ENCODE data around the gene GALNTL6.

GALNTL6 gene

DNA sequence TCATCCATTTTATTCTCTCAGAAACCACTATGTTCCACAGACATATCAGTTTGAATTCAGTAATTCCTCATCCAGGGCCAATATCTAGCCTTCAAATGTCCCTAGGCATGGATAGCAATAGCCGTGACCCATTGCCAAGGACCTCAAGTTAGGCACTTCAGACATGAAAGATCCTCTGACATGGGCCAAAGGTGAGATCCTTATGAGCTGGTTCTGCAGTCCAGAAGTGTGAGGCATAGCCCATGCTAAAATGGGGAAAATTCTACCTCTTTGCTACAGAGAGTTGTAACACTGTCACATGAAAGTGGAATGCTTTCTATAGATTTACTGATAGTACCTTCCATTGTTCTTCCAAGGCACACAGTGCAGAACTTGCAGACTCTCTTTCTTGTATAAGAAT, 1005.7 kb downstream of the GALNTL6 start:
- no peaks in the 10 kb centered on the region for H3K27me3 ChIP-seq (ENCODE audit: insufficient read depth, poor library complexity, severe bottlenecking)
- H3K4me1 ChIP-seq (ENCODE audit: insufficient read depth, poor library complexity, severe bottlenecking): no peaks in the 10 kb centered on the region
- no peak overlapping the region for H3K27ac ChIP-seq (ENCODE audit: poor library complexity, severe bottlenecking)
- DNase-seq (ENCODE audit: low spot score): no peak
- H3K4me3 ChIP-seq (ENCODE audit: severe bottlenecking): no peak overlapping the region
- H3K36me3 ChIP-seq (ENCODE audit: low read depth): no peaks in the 10 kb centered on the region
- no peak for ATAC-seq (ENCODE audit: low read depth)
- TF ChIP-seq, protein P1, sequence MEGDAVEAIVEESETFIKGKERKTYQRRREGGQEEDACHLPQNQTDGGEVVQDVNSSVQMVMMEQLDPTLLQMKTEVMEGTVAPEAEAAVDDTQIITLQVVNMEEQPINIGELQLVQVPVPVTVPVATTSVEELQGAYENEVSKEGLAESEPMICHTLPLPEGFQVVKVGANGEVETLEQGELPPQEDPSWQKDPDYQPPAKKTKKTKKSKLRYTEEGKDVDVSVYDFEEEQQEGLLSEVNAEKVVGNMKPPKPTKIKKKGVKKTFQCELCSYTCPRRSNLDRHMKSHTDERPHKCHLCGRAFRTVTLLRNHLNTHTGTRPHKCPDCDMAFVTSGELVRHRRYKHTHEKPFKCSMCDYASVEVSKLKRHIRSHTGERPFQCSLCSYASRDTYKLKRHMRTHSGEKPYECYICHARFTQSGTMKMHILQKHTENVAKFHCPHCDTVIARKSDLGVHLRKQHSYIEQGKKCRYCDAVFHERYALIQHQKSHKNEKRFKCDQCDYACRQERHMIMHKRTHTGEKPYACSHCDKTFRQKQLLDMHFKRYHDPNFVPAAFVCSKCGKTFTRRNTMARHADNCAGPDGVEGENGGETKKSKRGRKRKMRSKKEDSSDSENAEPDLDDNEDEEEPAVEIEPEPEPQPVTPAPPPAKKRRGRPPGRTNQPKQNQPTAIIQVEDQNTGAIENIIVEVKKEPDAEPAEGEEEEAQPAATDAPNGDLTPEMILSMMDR (IDR thresholded peaks at IDR 0.05; ENCODE audit: poor library complexity, severe bottlenecking): no peak
- H3K9me3 ChIP-seq (ENCODE audit: severe bottlenecking): no peaks in the 10 kb centered on the region

DNA sequence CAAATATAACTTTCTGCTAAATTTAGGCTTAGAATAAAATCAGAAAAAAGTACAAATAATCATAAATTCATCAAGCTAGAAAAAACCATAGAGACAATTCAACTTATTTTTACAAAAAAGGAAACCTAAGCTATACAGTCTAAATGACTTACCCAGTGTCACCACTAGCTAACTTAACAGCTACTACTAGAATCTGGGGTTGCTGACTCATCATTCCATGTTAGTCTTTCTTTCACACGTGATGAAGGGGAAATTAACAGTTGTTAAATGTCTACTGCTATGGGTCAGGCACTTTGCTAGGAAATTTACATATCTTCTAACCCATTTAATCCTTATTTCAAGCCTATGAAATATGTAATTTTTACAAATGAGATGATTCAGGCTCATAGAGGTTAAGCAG, 1006.1 kb downstream of the GALNTL6 start:
- TF ChIP-seq, protein P1 (IDR thresholded peaks at IDR 0.05; ENCODE audit: poor library complexity, severe bottlenecking): no peak
- Histone ChIP-seq H3K27ac (ENCODE audit: poor library complexity, severe bottlenecking) (no peak overlapping the region), H3K4me3 (ENCODE audit: severe bottlenecking) (no peak overlapping the region), H3K27me3 (ENCODE audit: insufficient read depth, poor library complexity, severe bottlenecking) (no peaks in the 10 kb centered on the region), H3K4me1 (ENCODE audit: insufficient read depth, poor library complexity, severe bottlenecking) (no peaks in the 10 kb centered on the region), H3K9me3 (ENCODE audit: severe bottlenecking) (no peaks in the 10 kb centered on the region), H3K36me3 (ENCODE audit: low read depth) (no peaks in the 10 kb centered on the region)
- no peak for DNase-seq (ENCODE audit: low spot score)
- no peak for ATAC-seq (ENCODE audit: low read depth)

DNA sequence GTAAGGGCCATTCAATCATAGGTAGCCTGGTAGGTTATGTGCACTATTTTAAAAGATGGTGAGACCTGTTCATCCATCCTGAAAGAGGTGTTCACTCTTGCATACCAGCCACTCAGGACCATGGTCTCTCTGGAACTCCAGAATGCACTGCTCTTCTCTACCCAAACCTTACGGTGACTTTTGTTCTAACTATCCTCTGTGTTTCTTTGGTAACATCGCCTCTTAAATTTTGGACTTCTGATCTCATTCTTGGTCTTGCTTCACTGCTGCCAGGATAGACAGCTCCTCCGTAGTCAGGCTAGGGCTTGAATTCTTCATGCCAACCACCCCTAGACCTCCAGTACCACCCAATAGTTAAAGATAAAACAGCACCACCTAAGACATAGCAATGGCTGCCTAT, 1009.1 kb downstream of the GALNTL6 start:
- TF ChIP-seq, protein P1 (IDR thresholded peaks at IDR 0.05; ENCODE audit: poor library complexity, severe bottlenecking): no peak
- no peaks in the 10 kb centered on the region for H3K9me3 ChIP-seq (ENCODE audit: severe bottlenecking)
- DNase-seq (ENCODE audit: low spot score) (no peak), ATAC-seq (ENCODE audit: low read depth) (no peak)
- no peaks in the 10 kb centered on the region for H3K27me3 ChIP-seq (ENCODE audit: insufficient read depth, poor library complexity, severe bottlenecking)
- H3K4me3 ChIP-seq (ENCODE audit: severe bottlenecking): no peak overlapping the region
- H3K4me1 ChIP-seq (ENCODE audit: insufficient read depth, poor library complexity, severe bottlenecking): peaks cover 8% of the 10 kb centered on the region
- no peaks in the 10 kb centered on the region for H3K36me3 ChIP-seq (ENCODE audit: low read depth)
- no peak overlapping the region for H3K27ac ChIP-seq (ENCODE audit: poor library complexity, severe bottlenecking)

DNA sequence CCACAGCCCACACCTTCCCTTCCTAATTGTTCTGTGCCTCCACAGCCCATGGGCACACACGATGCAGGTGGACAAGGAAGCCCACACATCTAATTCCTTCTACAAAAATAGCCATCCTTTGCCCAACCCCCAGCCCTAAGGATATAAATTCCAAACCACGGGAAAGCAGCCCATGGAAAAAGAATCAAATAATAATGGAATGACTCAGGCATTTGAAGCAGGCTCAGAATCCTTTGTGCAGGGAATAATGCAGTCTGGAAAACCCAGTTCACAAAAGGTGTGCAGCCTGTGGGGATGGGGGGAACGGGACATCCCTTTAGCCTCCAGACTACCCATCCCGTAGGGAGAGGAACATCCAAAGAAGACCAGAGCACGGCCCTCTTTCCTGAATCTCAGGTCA, 1013.1 kb downstream of the GALNTL6 start:
- TF ChIP-seq, protein P1 (IDR thresholded peaks at IDR 0.05; ENCODE audit: poor library complexity, severe bottlenecking): no peak
- no peak for DNase-seq (ENCODE audit: low spot score)
- Histone ChIP-seq H3K4me1 (ENCODE audit: insufficient read depth, poor library complexity, severe bottlenecking) (peaks cover 8% of the 10 kb centered on the region), H3K4me3 (ENCODE audit: severe bottlenecking) (no peak overlapping the region), H3K27me3 (ENCODE audit: insufficient read depth, poor library complexity, severe bottlenecking) (no peaks in the 10 kb centered on the region), H3K27ac (ENCODE audit: poor library complexity, severe bottlenecking) (no peak overlapping the region), H3K36me3 (ENCODE audit: low read depth) (no peaks in the 10 kb centered on the region), H3K9me3 (ENCODE audit: severe bottlenecking) (no peaks in the 10 kb centered on the region)
- peak; percentile 71; the same call in 2 of the 3 replicates for ATAC-seq (ENCODE audit: low read depth)

DNA sequence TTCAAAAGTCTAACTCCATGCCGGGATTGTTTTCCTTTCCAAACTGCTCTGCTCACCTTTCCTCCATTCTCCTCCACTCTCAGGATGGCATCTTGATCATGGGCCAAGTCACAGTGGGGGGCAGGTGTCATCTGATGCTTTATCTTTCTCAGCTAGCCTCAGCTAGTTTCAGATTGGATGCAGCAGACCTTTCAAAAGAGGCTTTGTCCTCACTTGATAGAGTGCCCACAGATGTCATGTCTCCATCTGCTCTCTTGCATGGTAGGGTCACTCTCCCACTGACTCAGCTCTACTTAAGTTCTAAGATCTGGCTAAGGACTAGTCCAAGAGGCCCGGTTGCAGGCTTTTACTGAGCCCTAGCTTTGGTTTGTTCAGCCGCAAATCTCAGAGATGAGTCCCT, 1013.7 kb downstream of the GALNTL6 start:
- ATAC-seq (ENCODE audit: low read depth): no peak
- H3K27ac ChIP-seq (ENCODE audit: poor library complexity, severe bottlenecking): no peak overlapping the region
- H3K36me3 ChIP-seq (ENCODE audit: low read depth): no peaks in the 10 kb centered on the region
- H3K27me3 ChIP-seq (ENCODE audit: insufficient read depth, poor library complexity, severe bottlenecking): no peaks in the 10 kb centered on the region
- peaks cover 8% of the 10 kb centered on the region for H3K4me1 ChIP-seq (ENCODE audit: insufficient read depth, poor library complexity, severe bottlenecking)
- no peaks in the 10 kb centered on the region for H3K9me3 ChIP-seq (ENCODE audit: severe bottlenecking)
- H3K4me3 ChIP-seq (ENCODE audit: severe bottlenecking): no peak overlapping the region
- TF ChIP-seq, protein P1 (IDR thresholded peaks at IDR 0.05; ENCODE audit: poor library complexity, severe bottlenecking): no peak
- no peak for DNase-seq (ENCODE audit: low spot score)

All from RWPE2 (cell line).